GM06990 (cell line): ENCODE results near the gene GUCA1A.

Source experiments
- DNase-seq: peaks from one replicate; pipeline ENCODE4 v3.0.0-alpha.2; 2011; ENCODE audit not compliant: insufficient read length; ENCODE audit errors: extremely low read depth
- H3K27me3 ChIP-seq: replicated peaks from 2 replicates; pipeline ENCODE4 v1.6.0; 2011; ENCODE audit warnings: low read length; ENCODE audit not compliant: control insufficient read depth, insufficient read depth
- H3K36me3 ChIP-seq: 2 replicates; pipeline ENCODE4 v1.5.1; 2011; ENCODE audit warnings: low read length; ENCODE audit not compliant: control insufficient read depth, insufficient read depth
- H3K4me3 ChIP-seq: replicated peaks from 2 replicates; pipeline ENCODE4 v1.5.1; 2011; ENCODE audit warnings: low read depth, mild to moderate bottlenecking, control low read depth, low read length
- CTCF ChIP-seq: IDR thresholded peaks from 2 replicates; pipeline ENCODE4 v1.5.1; 2011; ENCODE audit warnings: low read length, control low read depth, mild to moderate bottlenecking, inconsistent platforms; ENCODE audit not compliant: insufficient read depth, poor library complexity, severe bottlenecking

The GUCA1A gene

GRCh38 chr6:42171813-42172581, 1.2 kb upstream of the GUCA1A start:
- no peak for DNase-seq
- Histone ChIP-seq H3K27me3 (no peaks in the 10 kb centered on the region; the same call in 1 of the 2 replicates), H3K36me3 (no peaks in the 10 kb centered on the region), H3K4me3 (no peak overlapping the region)
- no peak for TF ChIP-seq CTCF

GRCh38 chr6:42175860-42176259, 2.7 kb downstream of the GUCA1A start:
- TF ChIP-seq CTCF: peak; percentile 13
- DNase-seq: no peak
- H3K27me3 ChIP-seq: no peaks in the 10 kb centered on the region; the same call in 1 of the 2 replicates
- no peak overlapping the region for H3K4me3 ChIP-seq
- no peaks in the 10 kb centered on the region for H3K36me3 ChIP-seq

- Histone ChIP-seq H3K36me3 (no peaks in the 10 kb centered on the region), H3K27me3 (no peaks in the 10 kb centered on the region; the same call in 1 of the 2 replicates), H3K4me3 (no peak overlapping the region)
- no peak for TF ChIP-seq CTCF
- DNase-seq: no peak
Observed at GRCh38 chr6:42176981-42177380, 3.8 kb downstream of the GUCA1A start.

- TF ChIP-seq CTCF: no peak
- DNase-seq: no peak
- Histone ChIP-seq H3K36me3 (no peaks in the 10 kb centered on the region), H3K4me3 (no peak overlapping the region), H3K27me3 (no peaks in the 10 kb centered on the region; the same call in 1 of the 2 replicates)
Observed at GRCh38 chr6:42177514-42178364, 4.6 kb downstream of the GUCA1A start.

- no peak overlapping the region for H3K4me3 ChIP-seq
- H3K27me3 ChIP-seq: no peaks in the 10 kb centered on the region; the same call in 1 of the 2 replicates
- DNase-seq: no peak
- no peaks in the 10 kb centered on the region for H3K36me3 ChIP-seq
- no peak for TF ChIP-seq CTCF
Observed at GRCh38 chr6:42179261-42179944, 6.2 kb downstream of the GUCA1A start.
